AG10803 (cell line): ENCODE measurements around the gene HTT.

ENCODE experiments used
- DNase-seq: peaks from one replicate; pipeline ENCODE4 v3.0.0; 2010; ENCODE audit warnings: low read depth
- H3K4me3 ChIP-seq: 2 replicates; pipeline ENCODE4 v1.5.1; 2011; ENCODE audit warnings: mild to moderate bottlenecking, low read length, control low read depth
- CTCF ChIP-seq: conservative IDR thresholded peaks from 2 replicates; pipeline ENCODE4 v1.5.1; 2011; ENCODE audit warnings: mild to moderate bottlenecking, low read length, control low read depth, inconsistent platforms

Gene HTT

GRCh38 chr4:3254302-3255131 lies 180.0 kb downstream of the HTT start:
- TF ChIP-seq CTCF, result no peak
- no peak overlapping the region for H3K4me3 ChIP-seq
- DNase-seq, result no peak

- no peak overlapping the region for H3K4me3 ChIP-seq
- no peak for TF ChIP-seq CTCF
- no peak for DNase-seq
Observed at GRCh38 chr4:3255611-3256186, 181.2 kb downstream of the HTT start.

- no peak overlapping the region for H3K4me3 ChIP-seq
- no peak for DNase-seq
- TF ChIP-seq CTCF, result no peak
Observed at GRCh38 chr4:3256230-3257102, 182.0 kb downstream of the HTT start.

GRCh38 chr4:3257103-3257555 lies 182.6 kb downstream of the HTT start:
- DNase-seq, result no peak
- TF ChIP-seq CTCF, result no peak
- no peak overlapping the region for H3K4me3 ChIP-seq

- no peak overlapping the region for H3K4me3 ChIP-seq
- peak; percentile 36 for DNase-seq
- no peak for TF ChIP-seq CTCF
Observed at GRCh38 chr4:3257556-3258482, 183.3 kb downstream of the HTT start.

GRCh38 chr4:3261411-3262207 lies 187.1 kb downstream of the HTT start:
- H3K4me3 ChIP-seq, result no peak overlapping the region
- TF ChIP-seq CTCF, result no peak
- no peak for DNase-seq
